ENCODE results near the gene PTTG1. TPM values are rescaled to one million over a fixed set of nuclear protein-coding genes. Genes with fewer than 3 reads are reported as not detected.

The PTTG1 gene
- total and polyA plus RNA-seq, 9 of the 15 experiments (the other 6 are each of a cell fraction or from before 2014, with no cell fraction given), result 193 to 1,088 (median 349) TPM

- no peak for TF ChIP-seq CEBPZ (IDR thresholded peaks at IDR 0.05; ENCODE audit: borderline replicate concordance, low read depth, low read length)
- TF ChIP-seq ZNF740 (CRISPR knock-in tag; IDR thresholded peaks at IDR 0.05), result no peak
- TF ChIP-seq ZNF740 (tag; IDR thresholded peaks at IDR 0.05), result no peak
- 0 out of 2 replicates have a peak, but pooled peaks have one; percentile 15 for TF ChIP-seq FOSL1 (tag; conservative IDR thresholded peaks at IDR 0.05)
- no peak for TF ChIP-seq ZNF785 (CRISPR knock-in tag; IDR thresholded peaks at IDR 0.05)
- no peak for TF ChIP-seq XRCC5 (IDR thresholded peaks at IDR 0.05; ENCODE audit: low read depth, low read length)
- no peak for TF ChIP-seq ARID3A (IDR thresholded peaks at IDR 0.05; ENCODE audit: borderline replicate concordance, low read depth, low read length)
- no peak for TF ChIP-seq ARID2 (IDR thresholded peaks at IDR 0.05)
- TF ChIP-seq ZBTB1 (CRISPR knock-in tag; IDR thresholded peaks at IDR 0.05; ENCODE audit: borderline replicate concordance, low read depth), result no peak
- TF ChIP-seq SOX6 (IDR thresholded peaks at IDR 0.05), result peak; percentile 14; the same call in 1 of the 2 replicates
- no peak for TF ChIP-seq TAF7 (tag; IDR thresholded peaks at IDR 0.05)
- no peak for TF ChIP-seq TAF9B (IDR thresholded peaks at IDR 0.05; ENCODE audit: partially characterized antibody)
- TF ChIP-seq RFX1 (IDR thresholded peaks at IDR 0.05), result 0 out of 2 replicates have a peak, but pooled peaks have one; percentile 5
- no peak for TF ChIP-seq ZC3H4 (CRISPR knock-in tag; IDR thresholded peaks at IDR 0.05; ENCODE audit: borderline replicate concordance)
- no peak for TF ChIP-seq TRIM25 (IDR thresholded peaks at IDR 0.05; ENCODE audit: borderline replicate concordance)
- TF ChIP-seq MYBL2 (IDR thresholded peaks at IDR 0.05; ENCODE audit: low read depth), result no peak
- no peak for TF ChIP-seq MYBL2 (CRISPR knock-in tag; IDR thresholded peaks at IDR 0.05; ENCODE audit: borderline replicate concordance)
- TF ChIP-seq HDAC3 (IDR thresholded peaks at IDR 0.05; ENCODE audit: borderline replicate concordance, partially characterized antibody), result peak; percentile 21
- TF ChIP-seq ZSCAN32 (CRISPR knock-in tag; IDR thresholded peaks at IDR 0.05), result no peak
- TF ChIP-seq L3MBTL2 (IDR thresholded peaks at IDR 0.05), result no peak
- no peak for TF ChIP-seq MTF1 (CRISPR knock-in tag; IDR thresholded peaks at IDR 0.05; ENCODE audit: borderline replicate concordance)
- no peak for TF ChIP-seq NBN (IDR thresholded peaks at IDR 0.05; ENCODE audit: low read depth)
- peak in 1 of 2 experiments; percentile 13; a peak in 2 of 4 replicates for TF ChIP-seq KDM1A (IDR thresholded peaks at IDR 0.05)
Measured at GRCh38 chr5:160378330-160378729, 43.3 kb upstream of the PTTG1 start (continued).

All from K562 (cell line).